Parathyroid adenoma (tissue), 2 donors: ENCODE data around the gene XXYLT1.
"Not testable (repeated sequence)": the region's sequence is repeated elsewhere in the genome, so short reads cannot be mapped to it uniquely, and the experiment has no call there.

Source experiments
- H2AFZ ChIP-seq: fragments of 300-600 bp; sonication (generic); one replicate; pipeline ENCODE4 v1.7.0; 2017; ENCODE audit warnings: antibody characterized with exemption, mild to moderate bottlenecking
- H3K27ac ChIP-seq: fragments of 300-600 bp; sonication (generic); one replicate; pipeline ENCODE4 v1.7.0; 2017
- H3K27me3 ChIP-seq: fragments of 300-600 bp; sonication (generic); one replicate; pipeline ENCODE4 v1.7.0; 2017; ENCODE audit warnings: low read length; ENCODE audit not compliant: control insufficient read depth, insufficient read depth
- H3K36me3 ChIP-seq: fragments of 300-600 bp; sonication (generic); one replicate; pipeline ENCODE4 v1.7.0; 2017; ENCODE audit warnings: low read length; ENCODE audit not compliant: control insufficient read depth, insufficient read depth
- H3K4me1 ChIP-seq: fragments of 300-600 bp; sonication (generic); one replicate; pipeline ENCODE4 v1.7.0; 2017; ENCODE audit warnings: control low read depth
- H3K4me2 ChIP-seq: fragments of 300-600 bp; sonication (generic); one replicate; pipeline ENCODE4 v1.7.0; 2017; ENCODE audit warnings: low read length
- H3K4me3 ChIP-seq: fragments of 300-600 bp; sonication (generic); one replicate; pipeline ENCODE4 v1.7.0; 2017; ENCODE audit warnings: low read depth, low read length
- H3K79me2 ChIP-seq: fragments of 300-600 bp; sonication (generic); one replicate; pipeline ENCODE4 v1.7.0; 2017; ENCODE audit warnings: control low read depth
- H3K9ac ChIP-seq: fragments of 300-600 bp; sonication (generic); one replicate; pipeline ENCODE4 v1.7.0; 2017; ENCODE audit warnings: mild to moderate bottlenecking
- H3K9me3 ChIP-seq: fragments of 300-600 bp; sonication (generic); one replicate; pipeline ENCODE4 v1.7.0; 2017; ENCODE audit warnings: low read length; ENCODE audit not compliant: control insufficient read depth
- CTCF ChIP-seq: fragments of 300-600 bp; sonication (generic); IDR thresholded peaks from one replicate; pipeline ENCODE4 v1.7.0; 2017; ENCODE audit warnings: antibody characterized with exemption, mild to moderate bottlenecking
- donor health status: primary hyperparathyroidism.

Gene XXYLT1

GRCh38 chr3:195221015-195221853 is 49.7 kb downstream of the XXYLT1 start:
- Histone ChIP-seq H3K4me3 (no peak overlapping the region), H2AFZ (peak overlapping the region; percentile 67), H3K4me2 (no peak overlapping the region), H3K9me3 (no peaks in the 10 kb centered on the region), H3K27ac (peak overlapping the region; percentile 51), H3K4me1 (peaks cover 9% of the 10 kb centered on the region), H3K9ac (no peak overlapping the region), H3K27me3 (no peaks in the 10 kb centered on the region), H3K79me2 (peaks cover 18% of the 10 kb centered on the region), H3K36me3 (no peaks in the 10 kb centered on the region)
- TF ChIP-seq CTCF, result no peak

DNA sequence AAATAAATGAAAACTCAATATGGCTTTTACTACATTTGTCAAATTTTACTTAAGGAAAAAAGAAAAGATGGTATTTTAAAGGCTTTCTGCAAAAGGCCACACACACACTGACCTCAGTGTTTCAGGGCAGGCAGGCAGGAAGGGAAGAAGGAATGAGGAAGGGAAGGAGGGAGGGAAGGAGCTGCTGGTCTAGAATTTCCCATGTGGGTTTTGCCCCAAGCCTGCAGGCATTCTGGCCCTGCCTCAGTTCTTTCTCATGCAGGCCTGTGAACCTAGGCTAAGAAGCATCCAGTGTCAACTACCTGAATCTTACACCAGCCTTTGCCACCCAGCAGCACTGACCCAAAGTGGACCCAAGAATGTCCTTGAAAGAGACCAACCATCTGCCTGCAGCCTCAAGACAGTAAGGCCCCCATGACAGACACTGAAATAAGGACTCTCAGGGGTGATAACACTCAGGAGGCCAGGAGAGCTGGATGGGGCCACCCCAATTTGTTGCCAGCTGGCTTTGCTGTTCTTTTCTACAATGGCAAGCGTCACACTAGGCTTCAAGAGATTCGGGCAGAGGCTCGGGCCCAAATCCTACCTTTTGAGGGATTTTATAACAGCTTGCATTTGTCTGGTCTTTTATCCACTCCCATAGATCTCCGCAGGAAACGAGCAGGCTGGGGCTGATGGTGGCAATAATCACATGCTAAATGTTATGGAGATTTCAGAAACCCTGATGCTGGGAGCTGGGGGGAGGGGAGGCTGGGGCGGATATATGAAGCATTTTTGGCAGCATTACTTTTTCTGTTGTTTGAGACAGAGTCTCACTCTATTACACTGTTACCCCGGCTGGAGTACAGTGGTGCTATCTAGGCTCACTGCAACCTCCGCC is 51.4 kb downstream of the XXYLT1 start:
- no peaks in the 10 kb centered on the region for H3K27me3 ChIP-seq
- H3K9me3 ChIP-seq, result no peaks in the 10 kb centered on the region
- H3K36me3 ChIP-seq, result no peaks in the 10 kb centered on the region
- no peak for TF ChIP-seq CTCF
- no peak overlapping the region for H3K4me2 ChIP-seq
- no peak overlapping the region for H2AFZ ChIP-seq
- H3K27ac ChIP-seq, result no peak overlapping the region
- H3K4me3 ChIP-seq, result no peak overlapping the region
- peaks cover 9% of the 10 kb centered on the region for H3K4me1 ChIP-seq
- peaks cover 20% of the 10 kb centered on the region for H3K79me2 ChIP-seq
- no peak overlapping the region for H3K9ac ChIP-seq

DNA sequence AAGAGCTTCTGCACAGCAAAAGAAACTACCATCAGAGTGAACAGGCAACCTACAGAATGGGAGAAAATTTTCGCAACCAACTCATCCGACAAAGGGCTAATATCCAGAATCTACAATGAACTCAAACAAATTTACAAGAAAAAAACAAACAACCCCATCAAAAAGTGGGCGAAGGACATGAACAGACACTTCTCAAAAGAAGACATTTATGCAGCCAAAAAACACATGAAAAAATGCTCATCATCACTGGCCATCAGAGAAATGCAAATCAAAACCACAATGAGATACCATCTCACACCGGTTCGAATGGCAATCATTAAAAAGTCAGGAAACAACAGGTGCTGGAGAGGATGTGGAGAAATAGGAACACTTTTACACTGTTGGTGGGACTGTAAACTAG is 52.6 kb downstream of the XXYLT1 start:
- H3K9ac ChIP-seq, H3K4me2 ChIP-seq, H3K4me3 ChIP-seq, H3K27me3 ChIP-seq, H3K27ac ChIP-seq, H3K36me3 ChIP-seq, H2AFZ ChIP-seq, H3K4me1 ChIP-seq, H3K9me3 ChIP-seq: not testable (repeated sequence)
- H3K79me2 ChIP-seq, result peaks cover 29% of the 10 kb centered on the region

DNA sequence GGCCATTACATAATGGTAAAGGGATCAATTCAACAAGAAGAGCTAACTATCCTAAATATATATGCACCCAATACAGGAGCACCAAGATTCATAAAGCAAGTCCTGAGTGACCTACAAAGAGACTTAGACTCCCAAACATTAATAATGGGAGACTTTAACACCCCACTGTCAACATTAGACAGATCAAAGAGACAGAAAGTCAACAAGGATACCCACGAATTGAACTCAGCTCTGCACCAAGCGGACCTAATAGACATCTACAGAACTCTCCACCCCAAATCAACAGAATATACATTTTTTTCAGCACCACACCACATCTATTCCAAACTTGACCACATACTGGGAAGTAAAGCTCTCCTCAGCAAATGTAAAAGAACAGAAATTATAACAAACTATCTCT is 55.4 kb downstream of the XXYLT1 start:
- not testable (repeated sequence) for H3K27ac ChIP-seq, H3K4me3 ChIP-seq, H3K4me1 ChIP-seq, H3K4me2 ChIP-seq, H3K36me3 ChIP-seq, H3K27me3 ChIP-seq, H3K9me3 ChIP-seq, H3K9ac ChIP-seq, H2AFZ ChIP-seq
- H3K79me2 ChIP-seq, result peaks cover 18% of the 10 kb centered on the region

DNA sequence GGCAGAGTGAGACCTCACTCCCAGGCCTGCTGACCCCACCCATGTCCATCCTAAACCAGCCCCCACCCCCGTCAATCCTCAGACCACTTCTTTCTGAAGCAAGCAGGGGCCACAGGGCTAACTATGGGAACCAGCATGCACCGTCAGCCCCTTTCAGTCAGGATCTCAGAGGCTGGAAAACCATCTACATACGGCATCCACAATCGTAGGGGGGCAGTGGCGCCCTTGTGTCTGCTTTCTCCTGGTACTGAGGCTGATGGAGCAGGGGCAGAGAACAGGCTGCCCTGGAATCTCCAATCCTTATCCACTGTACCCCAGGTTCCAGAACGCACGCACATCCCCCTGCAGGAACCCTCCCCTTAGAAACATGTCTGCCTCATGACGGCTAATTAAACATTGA is 56.6 kb downstream of the XXYLT1 start:
- no peak for TF ChIP-seq CTCF
- Histone ChIP-seq H3K79me2 (peaks cover 17% of the 10 kb centered on the region), H3K9me3 (no peaks in the 10 kb centered on the region), H3K9ac (no peak overlapping the region), H3K36me3 (no peaks in the 10 kb centered on the region), H3K4me1 (peaks cover 15% of the 10 kb centered on the region), H3K4me3 (no peak overlapping the region), H3K27ac (no peak overlapping the region), H3K4me2 (no peak overlapping the region), H2AFZ (no peak overlapping the region), H3K27me3 (no peaks in the 10 kb centered on the region)
